ENCODE measurements around the gene PLSCR5. TPM values are rescaled to one million over a fixed set of nuclear protein-coding genes. Genes with fewer than 3 reads are reported as not detected.

Gene PLSCR5
- total RNA-seq, 1 donor from 2014 or later = not detected

- no peak overlapping the region for H3K27ac Mint-ChIP-seq (ENCODE audit: unreplicated experiment)
- TF ChIP-seq CTCF (IDR thresholded peaks at IDR 0.05) = no peak
- no peaks in the 10 kb centered on the region for H3K27me3 Mint-ChIP-seq (ENCODE audit: low read depth)
- H3K4me3 Mint-ChIP-seq (ENCODE audit: unreplicated experiment) = no peak overlapping the region
- no peaks in the 10 kb centered on the region for H3K9me3 Mint-ChIP-seq (ENCODE audit: low read depth)
- DNase-seq (ENCODE audit: low spot score) = no peak
- H3K4me1 Mint-ChIP-seq (ENCODE audit: low read depth) = peaks cover 35% of the 10 kb centered on the region
- H3K36me3 Mint-ChIP-seq (ENCODE audit: low read depth) = no peaks in the 10 kb centered on the region
Observed at GRCh38 chr3:146546366-146546965, 58.7 kb downstream of the PLSCR5 start.

- Mint-ChIP-seq H3K9me3 (ENCODE audit: low read depth) (no peaks in the 10 kb centered on the region), H3K4me3 (ENCODE audit: unreplicated experiment) (peak overlapping the region; percentile 89), H3K4me1 (ENCODE audit: low read depth) (peaks cover 31% of the 10 kb centered on the region), H3K36me3 (ENCODE audit: low read depth) (no peaks in the 10 kb centered on the region), H3K27ac (ENCODE audit: unreplicated experiment) (peak overlapping the region; percentile 95), H3K27me3 (ENCODE audit: low read depth) (no peaks in the 10 kb centered on the region)
- DNase-seq (ENCODE audit: low spot score) = no peak
- TF ChIP-seq CTCF (IDR thresholded peaks at IDR 0.05) = no peak
Observed at GRCh38 chr3:146544929-146545528, 60.1 kb downstream of the PLSCR5 start.

GRCh38 chr3:146544002-146544928, 60.9 kb downstream of the PLSCR5 start, which contains the start of gene PLSCR1:
TSS of gene PLSCR1 (minus strand) at chr3:146544607. CDS start at chr3:146536552, 8,055 bp downstream.
- no peaks in the 10 kb centered on the region for H3K36me3 Mint-ChIP-seq (ENCODE audit: low read depth)
- peak; percentile 92 for DNase-seq (ENCODE audit: low spot score)
- H3K4me3 Mint-ChIP-seq (ENCODE audit: unreplicated experiment) = peak within 1 kb of the TSS; percentile 89
- peak within 1 kb of the TSS; percentile 95 for H3K27ac Mint-ChIP-seq (ENCODE audit: unreplicated experiment)
- H3K27me3 Mint-ChIP-seq (ENCODE audit: low read depth) = no peaks in the 10 kb centered on the region
- H3K4me1 Mint-ChIP-seq (ENCODE audit: low read depth) = peaks cover 37% of the 10 kb centered on the region
- no peaks in the 10 kb centered on the region for H3K9me3 Mint-ChIP-seq (ENCODE audit: low read depth)
- TF ChIP-seq CTCF (IDR thresholded peaks at IDR 0.05) = no peak

- no peak for DNase-seq (ENCODE audit: low spot score)
- peak overlapping the region; percentile 95 for H3K27ac Mint-ChIP-seq (ENCODE audit: unreplicated experiment)
Observed at GRCh38 chr3:146543461-146544001, 61.6 kb downstream of the PLSCR5 start.

More at GRCh38 chr3:146543461-146544001, 61.6 kb downstream of the PLSCR5 start:
- H3K4me1 Mint-ChIP-seq (ENCODE audit: low read depth) = peaks cover 39% of the 10 kb centered on the region
- H3K36me3 Mint-ChIP-seq (ENCODE audit: low read depth) = no peaks in the 10 kb centered on the region
- H3K4me3 Mint-ChIP-seq (ENCODE audit: unreplicated experiment) = peak overlapping the region; percentile 89
- H3K27me3 Mint-ChIP-seq (ENCODE audit: low read depth) = no peaks in the 10 kb centered on the region
- H3K9me3 Mint-ChIP-seq (ENCODE audit: low read depth) = no peaks in the 10 kb centered on the region
- TF ChIP-seq CTCF (IDR thresholded peaks at IDR 0.05) = no peak
